IMR-90 (cell line): Measurements from ENCODE around the gene KRTAP1-5.

ENCODE experiments used
- MAFK ChIP-seq: IDR thresholded peaks from 2 replicates; pipeline ENCODE4 v1.6.1; 2012; ENCODE audit warnings: low read depth, low read length, improper control_type of control experiment
- MAZ ChIP-seq: IDR thresholded peaks from 2 replicates; pipeline ENCODE4 v1.6.1; 2012; ENCODE audit warnings: low read depth, mild to moderate bottlenecking, low read length, improper control_type of control experiment, moderate library complexity, borderline replicate concordance
- POLR2A ChIP-seq: IDR thresholded peaks from 2 replicates; pipeline ENCODE4 v1.6.1; 2012; ENCODE audit warnings: mild to moderate bottlenecking, low read depth, low read length
- RAD21 ChIP-seq: IDR thresholded peaks from 2 replicates; pipeline ENCODE4 v1.6.1; 2012; ENCODE audit warnings: low read length, improper control_type of control experiment
- RCOR1 ChIP-seq: IDR thresholded peaks from 2 replicates; pipeline ENCODE4 v1.6.1; 2012; ENCODE audit warnings: mild to moderate bottlenecking, low read length, improper control_type of control experiment; ENCODE audit not compliant: insufficient replicate concordance
- RFX5 ChIP-seq: IDR thresholded peaks from 2 replicates; pipeline ENCODE4 v1.8.0; 2012; ENCODE audit warnings: low read depth, mild to moderate bottlenecking, low read length, moderate library complexity
- SMC3 ChIP-seq: fragments of 150-350 bp; IDR thresholded peaks from 2 replicates; pipeline ENCODE4 v1.6.1; 2016; ENCODE audit warnings: low read depth, mild to moderate bottlenecking, antibody characterized with exemption, low read length, moderate library complexity
- TF ChIP-seq, protein P1 (sequence below): fragments of 150-350 bp; IDR thresholded peaks from 2 replicates; pipeline ENCODE4 v1.6.1; 2017; ENCODE audit warnings: mild to moderate bottlenecking, antibody characterized with exemption, low read length, low read depth
- TF ChIP-seq, protein P2 (sequence below): conservative IDR thresholded peaks from 2 replicates; pipeline ENCODE4 v1.5.1; 2012; ENCODE audit warnings: mild to moderate bottlenecking, low read depth, low read length, improper control_type of control experiment

DNA sequence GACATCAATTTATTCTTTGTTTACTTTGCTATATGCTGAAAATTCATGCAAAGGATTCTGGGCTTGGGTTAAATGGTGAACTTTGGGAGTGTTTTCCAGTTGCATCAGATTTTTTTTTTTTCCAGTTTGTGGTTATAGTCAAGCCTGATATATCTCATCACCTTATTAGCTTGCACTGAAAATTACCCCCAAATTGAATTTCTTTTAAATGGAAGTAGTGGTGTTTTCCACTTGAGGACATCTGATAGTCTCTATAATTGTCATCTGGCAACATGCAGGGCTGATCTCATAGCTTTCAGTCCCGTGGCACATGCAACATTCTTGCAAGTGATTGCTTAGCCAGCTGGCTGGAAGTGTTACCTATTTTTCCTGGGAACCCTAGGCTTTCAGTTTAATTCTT is 13.4 kb downstream of the KRTAP1-5 start:
- TF ChIP-seq, protein P1, sequence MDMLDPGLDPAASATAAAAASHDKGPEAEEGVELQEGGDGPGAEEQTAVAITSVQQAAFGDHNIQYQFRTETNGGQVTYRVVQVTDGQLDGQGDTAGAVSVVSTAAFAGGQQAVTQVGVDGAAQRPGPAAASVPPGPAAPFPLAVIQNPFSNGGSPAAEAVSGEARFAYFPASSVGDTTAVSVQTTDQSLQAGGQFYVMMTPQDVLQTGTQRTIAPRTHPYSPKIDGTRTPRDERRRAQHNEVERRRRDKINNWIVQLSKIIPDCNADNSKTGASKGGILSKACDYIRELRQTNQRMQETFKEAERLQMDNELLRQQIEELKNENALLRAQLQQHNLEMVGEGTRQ, result no peak
- TF ChIP-seq RAD21 (no peak), POLR2A (no peak), SMC3 (no peak), RFX5 (no peak), MAZ (no peak), RCOR1 (no peak), MAFK (no peak)
- TF ChIP-seq, protein P2, sequence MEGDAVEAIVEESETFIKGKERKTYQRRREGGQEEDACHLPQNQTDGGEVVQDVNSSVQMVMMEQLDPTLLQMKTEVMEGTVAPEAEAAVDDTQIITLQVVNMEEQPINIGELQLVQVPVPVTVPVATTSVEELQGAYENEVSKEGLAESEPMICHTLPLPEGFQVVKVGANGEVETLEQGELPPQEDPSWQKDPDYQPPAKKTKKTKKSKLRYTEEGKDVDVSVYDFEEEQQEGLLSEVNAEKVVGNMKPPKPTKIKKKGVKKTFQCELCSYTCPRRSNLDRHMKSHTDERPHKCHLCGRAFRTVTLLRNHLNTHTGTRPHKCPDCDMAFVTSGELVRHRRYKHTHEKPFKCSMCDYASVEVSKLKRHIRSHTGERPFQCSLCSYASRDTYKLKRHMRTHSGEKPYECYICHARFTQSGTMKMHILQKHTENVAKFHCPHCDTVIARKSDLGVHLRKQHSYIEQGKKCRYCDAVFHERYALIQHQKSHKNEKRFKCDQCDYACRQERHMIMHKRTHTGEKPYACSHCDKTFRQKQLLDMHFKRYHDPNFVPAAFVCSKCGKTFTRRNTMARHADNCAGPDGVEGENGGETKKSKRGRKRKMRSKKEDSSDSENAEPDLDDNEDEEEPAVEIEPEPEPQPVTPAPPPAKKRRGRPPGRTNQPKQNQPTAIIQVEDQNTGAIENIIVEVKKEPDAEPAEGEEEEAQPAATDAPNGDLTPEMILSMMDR, result no peak
